GM12801 (cell line): ENCODE measurements around the gene GSTCD.

Experiments
- CTCF ChIP-seq: IDR thresholded peaks from one replicate; pipeline ENCODE4 v1.5.1; 2011; ENCODE audit warnings: control low read depth; ENCODE audit not compliant: insufficient read length; ENCODE audit errors: extremely low read depth

Gene GSTCD

DNA sequence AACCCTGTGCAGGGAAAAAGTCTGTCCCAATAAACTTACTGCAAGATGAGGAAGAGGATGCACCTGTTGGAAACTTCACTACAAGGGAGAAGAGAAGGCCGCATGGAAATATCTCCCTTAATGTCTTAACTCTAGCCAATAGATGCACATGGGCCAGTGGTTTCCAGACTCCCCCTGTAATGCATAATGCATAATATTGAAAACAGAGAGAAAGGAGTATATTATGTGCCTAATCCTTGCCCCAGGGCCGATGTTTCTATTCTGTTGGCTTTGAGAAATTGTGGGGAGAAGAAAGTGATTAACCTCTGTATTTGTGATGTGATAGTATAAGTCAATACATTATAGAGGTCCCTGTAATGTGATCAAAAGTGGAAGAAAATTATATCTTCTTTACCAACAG is 37.3 kb upstream of the GSTCD start:
- TF ChIP-seq CTCF, result no peak

DNA sequence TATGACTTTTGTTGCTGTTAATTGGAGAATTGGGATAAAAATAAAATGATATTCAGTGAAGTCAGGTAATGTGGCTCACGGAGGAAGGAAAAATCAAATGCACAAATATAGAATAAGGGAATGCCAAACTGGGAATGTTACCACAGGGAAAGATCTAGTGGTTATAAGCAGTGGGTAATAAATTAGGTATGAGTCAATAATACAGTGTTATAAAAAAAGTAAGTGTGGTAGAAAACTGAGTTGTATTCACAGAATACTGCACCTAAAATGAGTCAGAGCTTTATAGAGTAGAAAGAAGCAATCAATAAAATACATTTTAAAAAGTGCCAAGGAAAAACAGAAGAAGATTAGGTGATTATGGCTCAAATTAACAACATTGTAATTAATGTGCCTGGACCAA is 34.6 kb upstream of the GSTCD start:
- no peak for TF ChIP-seq CTCF

DNA sequence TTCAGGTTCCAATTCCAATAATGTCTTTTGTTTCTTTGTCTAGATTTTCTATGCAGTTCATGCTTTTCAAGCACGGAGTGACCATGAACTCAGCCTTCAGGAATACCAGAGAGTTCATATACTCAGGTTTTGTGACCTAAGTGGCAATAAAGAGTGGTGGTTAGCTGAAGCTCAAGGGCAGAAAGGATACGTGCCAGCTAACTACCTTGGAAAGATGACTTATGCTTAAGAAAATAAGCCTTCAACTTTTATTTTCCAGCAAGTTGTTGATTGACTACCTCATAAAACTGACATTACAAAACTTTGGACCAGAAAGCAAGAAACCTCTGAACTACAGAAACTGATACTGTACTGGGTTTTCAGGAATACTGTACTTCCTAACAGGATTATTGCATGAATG is 30.9 kb upstream of the GSTCD start:
- no peak for TF ChIP-seq CTCF

DNA sequence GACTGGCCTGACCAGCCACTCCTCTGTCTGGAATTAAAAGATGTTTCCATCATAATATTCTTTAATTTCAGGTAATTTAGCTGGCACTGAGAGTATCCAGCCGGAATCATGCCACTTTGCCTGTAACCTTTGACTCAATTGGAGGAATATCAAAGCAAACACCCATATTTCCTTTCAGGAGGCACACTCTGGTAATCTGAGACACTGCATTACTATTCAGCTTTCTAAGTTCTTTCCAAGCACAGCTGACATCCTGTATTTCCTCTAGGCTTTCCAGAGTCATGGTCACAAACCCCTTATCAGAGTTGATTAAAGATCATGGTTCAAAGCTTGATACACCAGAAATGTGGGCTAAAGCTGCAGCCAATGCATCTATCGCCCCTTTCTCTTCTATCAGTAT is 29.4 kb upstream of the GSTCD start:
- TF ChIP-seq CTCF, result no peak

- TF ChIP-seq CTCF, result no peak
Observed at GRCh38 chr4:105683038-105683437, 25.5 kb upstream of the GSTCD start.

DNA sequence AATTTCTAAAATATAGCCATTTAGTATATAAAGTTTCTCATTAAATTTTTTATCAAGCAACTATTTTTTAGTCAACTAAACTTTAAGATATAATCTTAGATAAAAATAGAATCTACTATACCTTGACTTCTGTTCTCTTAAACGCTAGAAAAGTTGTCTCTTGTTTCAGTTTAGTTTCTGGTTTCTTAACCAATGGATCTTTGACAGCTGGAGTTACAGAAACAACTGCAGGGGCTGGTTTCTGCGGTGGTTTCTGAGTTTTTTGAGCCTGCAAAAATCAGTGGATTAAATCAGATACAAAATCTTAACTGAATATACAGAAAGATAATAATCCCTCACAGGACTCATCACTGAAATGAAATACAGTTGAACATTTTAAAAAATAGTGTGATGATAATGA is 22.0 kb upstream of the GSTCD start:
- TF ChIP-seq CTCF, result no peak

DNA sequence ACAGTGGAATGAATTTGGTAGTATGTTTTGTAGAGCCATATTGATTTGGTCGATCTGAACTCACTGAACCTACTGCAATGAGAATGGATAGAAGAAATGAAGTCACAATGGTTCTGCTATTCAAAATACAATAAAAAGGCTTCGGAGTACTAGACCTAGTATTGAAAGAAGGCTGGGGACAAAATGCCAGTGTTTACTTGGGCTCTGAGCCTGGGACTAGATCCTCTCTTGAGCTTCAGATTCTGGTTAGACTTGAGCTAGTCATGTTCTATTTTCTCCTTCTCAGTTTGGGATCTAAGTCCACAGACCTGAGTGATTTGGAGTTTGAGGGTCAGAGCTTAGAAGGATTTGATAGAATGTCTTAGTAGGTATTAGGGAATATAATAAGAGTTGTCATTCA is 10.0 kb upstream of the GSTCD start:
- TF ChIP-seq CTCF, result no peak

DNA sequence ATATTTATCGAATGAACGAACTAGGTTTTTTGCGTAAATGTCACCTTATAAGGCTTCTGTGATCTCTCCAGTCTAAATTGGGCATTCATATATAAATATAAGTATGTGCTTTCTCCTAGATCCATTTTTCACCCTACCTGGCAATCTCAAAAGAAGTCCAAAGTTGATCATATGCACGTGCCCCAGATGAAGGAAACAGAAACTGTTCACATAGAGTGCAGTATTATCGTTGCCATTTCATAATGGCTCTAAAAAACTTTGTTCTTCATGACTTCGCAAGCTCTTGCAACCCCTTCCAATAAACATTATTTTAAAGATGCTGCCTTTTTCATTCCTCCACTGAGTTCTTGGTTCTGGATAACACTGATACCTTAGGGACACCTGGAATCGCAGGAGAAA is 803 bp upstream of the GSTCD start:
- no peak for TF ChIP-seq CTCF
